ENCODE data around the gene WDPCP.

WDPCP gene

DNA sequence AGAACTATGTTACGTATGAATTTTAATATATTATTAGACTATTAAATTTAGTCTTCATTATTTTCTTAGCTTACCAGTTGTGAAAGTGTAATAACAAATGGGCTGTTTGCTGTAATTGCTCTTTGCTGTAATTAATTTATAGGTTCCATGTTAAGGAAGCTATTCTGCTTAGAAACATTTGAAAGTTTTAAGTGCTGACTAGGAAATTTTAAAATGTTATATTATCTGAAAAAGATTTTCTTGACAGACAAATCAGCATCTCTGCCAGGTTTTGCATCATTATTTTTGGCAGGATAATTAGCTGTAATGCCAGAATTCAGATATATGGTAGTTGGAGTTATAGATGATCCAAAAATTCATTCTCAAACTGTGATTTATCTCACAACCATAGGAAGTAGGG lies 495.4 kb downstream of the WDPCP start:
- TF ChIP-seq EP300 (IDR thresholded peaks at IDR 0.05; ENCODE audit: borderline replicate concordance) (no peak), TAF1 (IDR thresholded peaks at IDR 0.05; ENCODE audit: low read depth) (no peak)

DNA sequence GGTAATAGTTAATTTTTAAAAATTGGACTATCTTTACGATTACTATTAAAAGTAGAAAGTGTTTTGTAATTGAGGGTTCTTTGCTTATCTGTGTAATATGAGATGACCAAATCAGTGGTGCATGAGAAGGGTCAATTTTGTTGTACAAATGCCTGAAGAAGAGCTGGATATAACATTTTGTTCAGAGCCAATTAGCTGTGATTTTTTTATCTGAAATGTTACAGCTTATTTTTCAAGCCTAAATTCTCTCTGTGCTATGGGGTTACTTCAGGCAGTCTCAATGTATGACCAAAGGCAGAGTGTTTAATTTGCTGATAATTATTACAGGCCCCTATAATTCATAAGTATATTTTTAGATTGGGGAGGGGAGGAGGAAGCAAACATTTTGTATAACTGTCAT lies 495.9 kb downstream of the WDPCP start:
- TF ChIP-seq, protein P1, sequence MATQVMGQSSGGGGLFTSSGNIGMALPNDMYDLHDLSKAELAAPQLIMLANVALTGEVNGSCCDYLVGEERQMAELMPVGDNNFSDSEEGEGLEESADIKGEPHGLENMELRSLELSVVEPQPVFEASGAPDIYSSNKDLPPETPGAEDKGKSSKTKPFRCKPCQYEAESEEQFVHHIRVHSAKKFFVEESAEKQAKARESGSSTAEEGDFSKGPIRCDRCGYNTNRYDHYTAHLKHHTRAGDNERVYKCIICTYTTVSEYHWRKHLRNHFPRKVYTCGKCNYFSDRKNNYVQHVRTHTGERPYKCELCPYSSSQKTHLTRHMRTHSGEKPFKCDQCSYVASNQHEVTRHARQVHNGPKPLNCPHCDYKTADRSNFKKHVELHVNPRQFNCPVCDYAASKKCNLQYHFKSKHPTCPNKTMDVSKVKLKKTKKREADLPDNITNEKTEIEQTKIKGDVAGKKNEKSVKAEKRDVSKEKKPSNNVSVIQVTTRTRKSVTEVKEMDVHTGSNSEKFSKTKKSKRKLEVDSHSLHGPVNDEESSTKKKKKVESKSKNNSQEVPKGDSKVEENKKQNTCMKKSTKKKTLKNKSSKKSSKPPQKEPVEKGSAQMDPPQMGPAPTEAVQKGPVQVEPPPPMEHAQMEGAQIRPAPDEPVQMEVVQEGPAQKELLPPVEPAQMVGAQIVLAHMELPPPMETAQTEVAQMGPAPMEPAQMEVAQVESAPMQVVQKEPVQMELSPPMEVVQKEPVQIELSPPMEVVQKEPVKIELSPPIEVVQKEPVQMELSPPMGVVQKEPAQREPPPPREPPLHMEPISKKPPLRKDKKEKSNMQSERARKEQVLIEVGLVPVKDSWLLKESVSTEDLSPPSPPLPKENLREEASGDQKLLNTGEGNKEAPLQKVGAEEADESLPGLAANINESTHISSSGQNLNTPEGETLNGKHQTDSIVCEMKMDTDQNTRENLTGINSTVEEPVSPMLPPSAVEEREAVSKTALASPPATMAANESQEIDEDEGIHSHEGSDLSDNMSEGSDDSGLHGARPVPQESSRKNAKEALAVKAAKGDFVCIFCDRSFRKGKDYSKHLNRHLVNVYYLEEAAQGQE (IDR thresholded peaks at IDR 0.05; ENCODE audit: low read depth) = no peak
- TF ChIP-seq NFIC (IDR thresholded peaks at IDR 0.05) (no peak), EP300 (IDR thresholded peaks at IDR 0.05; ENCODE audit: borderline replicate concordance) (no peak), TCF12 (IDR thresholded peaks at IDR 0.05; ENCODE audit: low read depth) (no peak), ZBTB7A (IDR thresholded peaks at IDR 0.05; ENCODE audit: low read depth) (no peak), TAF1 (IDR thresholded peaks at IDR 0.05; ENCODE audit: low read depth) (no peak), RAD21 (IDR thresholded peaks at IDR 0.05; ENCODE audit: low read depth) (no peak), CREB1 (IDR thresholded peaks at IDR 0.05; ENCODE audit: low read depth) (no peak)
- TF ChIP-seq, protein P2, sequence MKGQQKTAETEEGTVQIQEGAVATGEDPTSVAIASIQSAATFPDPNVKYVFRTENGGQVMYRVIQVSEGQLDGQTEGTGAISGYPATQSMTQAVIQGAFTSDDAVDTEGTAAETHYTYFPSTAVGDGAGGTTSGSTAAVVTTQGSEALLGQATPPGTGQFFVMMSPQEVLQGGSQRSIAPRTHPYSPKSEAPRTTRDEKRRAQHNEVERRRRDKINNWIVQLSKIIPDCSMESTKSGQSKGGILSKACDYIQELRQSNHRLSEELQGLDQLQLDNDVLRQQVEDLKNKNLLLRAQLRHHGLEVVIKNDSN (IDR thresholded peaks at IDR 0.05) = no peak

DNA sequence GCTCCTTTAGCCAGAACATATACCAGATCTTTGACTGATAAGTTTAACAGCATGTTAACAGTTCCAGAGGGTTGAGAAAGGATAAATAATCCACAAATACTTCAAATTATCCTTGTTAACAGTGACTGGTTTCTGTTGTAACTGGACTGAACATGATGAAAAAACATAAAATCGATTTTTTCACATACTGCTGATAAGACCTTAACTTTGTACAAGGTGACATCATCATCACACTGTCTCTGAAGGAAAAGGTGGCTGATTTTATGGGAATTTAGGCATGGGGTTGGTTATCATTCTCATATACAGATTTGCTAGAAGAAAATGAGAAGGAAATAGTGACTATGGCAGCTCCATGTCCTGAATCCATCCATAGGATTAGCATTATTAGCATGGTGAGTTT lies 501.6 kb downstream of the WDPCP start:
- no peak for TF ChIP-seq TAF1 (IDR thresholded peaks at IDR 0.05; ENCODE audit: low read depth)
- TF ChIP-seq NFIC (IDR thresholded peaks at IDR 0.05) = no peak
- TF ChIP-seq MAX (IDR thresholded peaks at IDR 0.05) = no peak
- TF ChIP-seq FOXM1 (IDR thresholded peaks at IDR 0.05; ENCODE audit: borderline replicate concordance, low read depth) = no peak
- TF ChIP-seq EGR1 (IDR thresholded peaks at IDR 0.05) = no peak
- no peak for TF ChIP-seq ZBTB7A (IDR thresholded peaks at IDR 0.05; ENCODE audit: low read depth)
- TF ChIP-seq TEAD4 (IDR thresholded peaks at IDR 0.05) = no peak
- TF ChIP-seq, protein P1 (IDR thresholded peaks at IDR 0.05; ENCODE audit: low read depth) = no peak
- TF ChIP-seq EP300 (IDR thresholded peaks at IDR 0.05; ENCODE audit: borderline replicate concordance) = no peak
- TF ChIP-seq, protein P2 (IDR thresholded peaks at IDR 0.05) = no peak
- no peak for TF ChIP-seq YY1 (IDR thresholded peaks at IDR 0.05; ENCODE audit: low read depth)
- no peak for TF ChIP-seq TCF12 (IDR thresholded peaks at IDR 0.05; ENCODE audit: low read depth)
- TF ChIP-seq CEBPB (IDR thresholded peaks at IDR 0.05) = no peak
- no peak for TF ChIP-seq CREB1 (IDR thresholded peaks at IDR 0.05; ENCODE audit: low read depth)

GRCh38 chr2:63081404-63081803 lies 506.9 kb downstream of the WDPCP start:
- TF ChIP-seq NFIC (IDR thresholded peaks at IDR 0.05) (no peak), YY1 (IDR thresholded peaks at IDR 0.05; ENCODE audit: low read depth) (no peak), FOXM1 (IDR thresholded peaks at IDR 0.05; ENCODE audit: borderline replicate concordance, low read depth) (no peak), ZBTB7A (IDR thresholded peaks at IDR 0.05; ENCODE audit: low read depth) (no peak), MAX (IDR thresholded peaks at IDR 0.05) (no peak), EP300 (IDR thresholded peaks at IDR 0.05; ENCODE audit: borderline replicate concordance) (no peak), CREB1 (IDR thresholded peaks at IDR 0.05; ENCODE audit: low read depth) (no peak), CEBPB (IDR thresholded peaks at IDR 0.05) (no peak), TEAD4 (IDR thresholded peaks at IDR 0.05) (no peak), TAF1 (IDR thresholded peaks at IDR 0.05; ENCODE audit: low read depth) (no peak), TCF12 (IDR thresholded peaks at IDR 0.05; ENCODE audit: low read depth) (no peak), RAD21 (IDR thresholded peaks at IDR 0.05; ENCODE audit: low read depth) (no peak), EGR1 (IDR thresholded peaks at IDR 0.05) (no peak)
- TF ChIP-seq, protein P2 (IDR thresholded peaks at IDR 0.05) = no peak
- TF ChIP-seq, protein P1 (IDR thresholded peaks at IDR 0.05; ENCODE audit: low read depth) = no peak

Data from Ishikawa (cell line).